Lower leg skin (tissue), 4 donors: ENCODE results near the gene CYTH3. TPM values are rescaled to one million over a fixed set of nuclear protein-coding genes. Genes with fewer than 3 reads are reported as not detected.

Source experiments
- total RNA-seq, 4 donors: library from RNA; depleted of rRNA; stranded (reverse); fragments of >200 nt; gene quantifications; one replicate each; pipeline ENCODE4 v1.1.0, GENCODE V29; 2016

The CYTH3 gene
- total RNA-seq, 4 donors from 2014 or later: 40.3 to 108 (median 44.7) TPM

Other genes starting within 250 kb of the CYTH3 start
- gene ANKRD61, start 241.2 kb downstream of the CYTH3 start, total RNA-seq: not detected
- gene EIF2AK1, start 213.4 kb downstream of the CYTH3 start, total RNA-seq: 100 to 1,000 TPM; 118 to 287 (median 217) TPM
- gene USP42, start 167.7 kb downstream of the CYTH3 start, total RNA-seq: 10 to 100 TPM in 2 of 4 donors, 1 to 10 TPM in 2; 8.6 to 15.3 (median 9.7) TPM
- 10 to 100 TPM; 18.7 to 38.6 (median 24.3) TPM for gene FAM220A, start 76.3 kb upstream of the CYTH3 start, total RNA-seq
- gene RAC1, start 101.9 kb upstream of the CYTH3 start, total RNA-seq: 100 to 1,000 TPM; 154 to 428 (median 255) TPM
- gene DAGLB, start 175.3 kb upstream of the CYTH3 start, total RNA-seq: 10 to 100 TPM; 26.1 to 35.9 (median 27.5) TPM
- gene KDELR2, start 211.5 kb upstream of the CYTH3 start, total RNA-seq: 10 to 100 TPM; 44.8 to 64.3 (median 57.5) TPM